IPS-20b (cell line): Measurements from ENCODE around the gene ALDH5A1.

ENCODE experiments used
- H3K27ac ChIP-seq: one replicate; pipeline ENCODE4 v1.5.1; 2013; ENCODE audit warnings: low read length
- H3K27me3 ChIP-seq: 2 replicates; pipeline ENCODE4 v1.6.1; 2013; ENCODE audit warnings: mild to moderate bottlenecking, low read length, inconsistent platforms; ENCODE audit not compliant: insufficient read depth
- H3K36me3 ChIP-seq: 2 replicates; pipeline ENCODE4 v1.6.1; 2013; ENCODE audit warnings: low read depth, mild to moderate bottlenecking, inconsistent platforms, low read length, moderate library complexity; ENCODE audit not compliant: insufficient read depth
- H3K4me1 ChIP-seq: 2 replicates; pipeline ENCODE4 v1.6.1; 2013; ENCODE audit warnings: mild to moderate bottlenecking, control low read depth, inconsistent platforms, low read length, moderate library complexity; ENCODE audit not compliant: insufficient read depth
- H3K4me3 ChIP-seq: 2 replicates; pipeline ENCODE4 v1.5.1; 2013; ENCODE audit warnings: mild to moderate bottlenecking, low read length, inconsistent platforms
- H3K9ac ChIP-seq: 2 replicates; pipeline ENCODE4 v1.6.1; 2013; ENCODE audit warnings: low read depth, mild to moderate bottlenecking, inconsistent platforms, low read length, moderate library complexity
- H3K9me3 ChIP-seq: 2 replicates; pipeline ENCODE4 v1.6.1; 2013; ENCODE audit warnings: mild to moderate bottlenecking, low read depth, low read length, inconsistent platforms; ENCODE audit not compliant: insufficient read depth

Gene ALDH5A1

DNA sequence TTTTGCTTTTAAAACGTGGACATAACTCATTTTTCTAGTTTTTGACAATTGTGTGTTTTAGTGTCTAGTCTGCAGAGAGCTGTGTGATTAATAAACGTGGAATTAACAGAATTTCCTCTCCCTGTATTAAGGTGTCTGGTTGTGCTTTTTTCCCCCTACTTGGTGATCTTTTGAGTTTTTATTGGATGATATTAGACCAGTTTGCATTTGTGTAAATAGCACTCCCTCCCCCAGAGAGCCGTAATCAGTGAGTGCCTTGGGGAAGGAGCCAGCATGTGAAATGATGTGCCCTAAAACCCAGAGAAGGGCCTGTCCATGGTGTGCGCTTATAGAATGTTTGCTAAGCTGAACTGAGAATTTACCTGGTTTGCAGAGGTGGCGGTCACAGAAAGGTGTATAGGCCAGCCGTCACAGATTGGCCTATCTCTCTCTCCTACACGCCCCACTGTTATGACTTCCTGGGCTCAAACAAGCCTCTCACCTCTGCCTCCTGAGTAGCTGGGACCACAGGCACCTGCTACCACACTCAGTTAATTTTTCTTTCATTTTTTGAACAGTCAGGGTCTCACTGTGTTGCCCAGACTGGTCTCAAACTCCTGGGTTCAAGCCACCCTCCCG lies 42.4 kb downstream of the ALDH5A1 start:
- Histone ChIP-seq H3K9me3 (no peaks in the 10 kb centered on the region), H3K4me3 (no peak overlapping the region), H3K27me3 (no peaks in the 10 kb centered on the region), H3K36me3 (no peaks in the 10 kb centered on the region), H3K27ac (no peak overlapping the region), H3K4me1 (no peaks in the 10 kb centered on the region), H3K9ac (no peak overlapping the region)

DNA sequence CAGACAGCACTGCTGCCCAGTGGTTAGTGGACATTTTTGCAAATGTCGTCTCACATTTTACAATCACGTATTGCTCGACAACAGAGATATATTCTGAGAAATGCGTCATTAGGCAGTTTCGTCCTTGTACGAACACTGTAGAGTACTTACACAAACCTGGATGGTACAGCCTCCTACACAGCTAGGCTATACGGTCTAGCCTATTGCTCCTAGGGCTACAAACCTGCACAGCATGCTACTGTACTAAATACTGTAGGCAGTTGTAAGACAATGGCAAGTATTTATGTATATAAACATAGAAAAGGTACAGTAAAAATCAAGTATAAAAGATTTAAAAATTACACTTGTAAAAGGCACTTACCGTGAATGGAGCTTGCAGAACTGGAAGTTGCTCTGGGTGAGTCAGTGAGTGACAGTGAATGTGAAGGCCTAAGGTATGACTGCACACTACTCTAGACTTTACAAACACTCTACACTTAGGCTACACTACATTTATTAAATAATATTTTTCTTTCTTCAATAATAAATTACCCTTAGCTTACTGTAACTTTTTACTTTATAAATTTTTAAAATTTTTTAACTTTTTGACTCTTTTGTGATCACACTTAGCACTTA lies 43.1 kb downstream of the ALDH5A1 start:
- no peaks in the 10 kb centered on the region for H3K9me3 ChIP-seq
- no peak overlapping the region for H3K4me3 ChIP-seq
- no peak overlapping the region for H3K9ac ChIP-seq
- no peaks in the 10 kb centered on the region for H3K4me1 ChIP-seq
- H3K36me3 ChIP-seq, result no peaks in the 10 kb centered on the region
- H3K27me3 ChIP-seq, result no peaks in the 10 kb centered on the region
- no peak overlapping the region for H3K27ac ChIP-seq

DNA sequence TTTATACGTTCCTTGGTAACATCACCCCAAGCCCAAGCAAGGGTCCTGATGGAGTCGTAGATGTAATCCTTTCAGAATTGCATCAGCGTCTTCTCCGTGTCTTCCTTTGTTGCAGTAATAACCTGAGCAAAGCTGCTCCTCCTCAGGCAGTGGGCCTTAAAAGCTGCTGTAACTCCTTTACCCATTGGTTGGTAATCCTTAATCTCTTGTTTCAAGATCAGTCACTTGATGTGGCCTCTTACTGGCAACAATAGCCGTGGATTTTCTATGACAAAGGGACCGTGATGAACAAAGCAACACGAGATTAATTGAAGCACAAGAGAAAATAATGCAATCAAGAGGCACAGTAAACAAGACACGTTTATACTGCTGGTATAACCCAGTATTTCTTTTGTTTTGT lies 44.6 kb downstream of the ALDH5A1 start:
- no peak overlapping the region for H3K9ac ChIP-seq
- H3K27ac ChIP-seq, result no peak overlapping the region
- H3K4me3 ChIP-seq, result no peak overlapping the region
- H3K4me1 ChIP-seq, result no peaks in the 10 kb centered on the region
- H3K9me3 ChIP-seq, result no peaks in the 10 kb centered on the region
- no peaks in the 10 kb centered on the region for H3K27me3 ChIP-seq
- H3K36me3 ChIP-seq, result no peaks in the 10 kb centered on the region

DNA sequence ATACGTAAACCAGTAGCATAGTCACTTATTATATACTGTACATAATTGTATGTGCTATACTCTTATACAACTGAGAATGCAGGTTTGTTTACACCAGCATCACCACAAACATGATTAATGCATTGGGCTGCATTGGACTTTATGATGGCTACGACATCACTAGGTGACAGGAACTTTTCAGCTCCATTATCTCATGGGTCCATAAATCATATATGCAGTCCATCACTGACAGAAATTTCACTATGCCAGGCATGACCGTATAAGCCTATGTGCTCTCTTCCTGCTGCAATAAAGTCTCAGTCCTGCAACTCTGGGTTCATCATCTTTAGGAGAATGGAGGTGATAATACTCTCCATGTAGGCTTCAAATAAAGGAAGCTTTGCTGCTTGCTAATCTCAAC lies 45.4 kb downstream of the ALDH5A1 start:
- Histone ChIP-seq H3K27ac (no peak overlapping the region), H3K4me1 (no peaks in the 10 kb centered on the region), H3K4me3 (no peak overlapping the region), H3K27me3 (no peaks in the 10 kb centered on the region), H3K9me3 (no peaks in the 10 kb centered on the region), H3K36me3 (no peaks in the 10 kb centered on the region), H3K9ac (no peak overlapping the region)

DNA sequence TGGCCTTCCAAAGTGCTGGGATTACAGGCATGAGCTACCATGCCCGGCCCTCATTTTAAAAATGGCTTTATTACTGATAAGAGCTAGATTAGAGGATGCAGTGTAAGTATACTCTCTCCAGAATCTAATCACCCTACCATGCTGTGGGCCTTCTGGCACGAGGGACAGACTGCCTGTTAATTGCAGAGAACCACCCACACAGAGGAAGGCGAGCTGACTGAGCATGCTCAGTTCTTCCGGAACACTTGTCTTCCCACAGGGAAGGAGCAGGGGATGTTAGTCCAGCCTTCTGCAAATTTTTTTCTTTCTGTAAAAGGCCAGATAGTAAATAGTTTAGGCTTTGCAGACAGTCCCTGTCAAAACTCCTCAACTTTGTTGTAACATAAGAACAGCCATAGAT lies 48.9 kb downstream of the ALDH5A1 start:
- H3K27ac ChIP-seq, result no peak overlapping the region
- no peaks in the 10 kb centered on the region for H3K27me3 ChIP-seq
- H3K36me3 ChIP-seq, result no peaks in the 10 kb centered on the region

DNA sequence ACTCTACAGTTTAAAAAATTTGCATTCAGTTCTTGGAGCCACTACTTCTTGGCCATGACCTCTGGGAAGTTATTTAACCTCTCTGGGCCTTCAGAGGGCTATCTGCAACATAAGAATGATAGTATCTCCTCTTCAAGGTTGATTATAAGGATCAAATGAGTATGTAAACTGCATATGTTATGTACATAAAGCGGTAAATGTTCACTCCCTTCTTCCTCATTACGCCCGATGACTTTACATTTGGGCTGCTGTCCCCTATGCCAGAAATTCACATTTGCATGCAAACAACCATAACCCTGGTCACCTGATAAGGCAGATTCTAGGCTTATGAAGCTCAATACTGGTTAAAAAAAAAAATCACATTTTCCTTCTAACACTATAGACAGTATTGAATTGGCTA lies 50.4 kb downstream of the ALDH5A1 start:
- no peaks in the 10 kb centered on the region for H3K36me3 ChIP-seq
- H3K27me3 ChIP-seq, result no peaks in the 10 kb centered on the region
- no peaks in the 10 kb centered on the region for H3K4me1 ChIP-seq
- no peak overlapping the region for H3K27ac ChIP-seq
- H3K9me3 ChIP-seq, result no peaks in the 10 kb centered on the region
- H3K4me3 ChIP-seq, result no peak overlapping the region
- no peak overlapping the region for H3K9ac ChIP-seq

More for the DNA sequence above, 48.9 kb downstream of the ALDH5A1 start:
- Histone ChIP-seq H3K9ac (no peak overlapping the region), H3K9me3 (no peaks in the 10 kb centered on the region), H3K4me3 (no peak overlapping the region), H3K4me1 (no peaks in the 10 kb centered on the region)

DNA sequence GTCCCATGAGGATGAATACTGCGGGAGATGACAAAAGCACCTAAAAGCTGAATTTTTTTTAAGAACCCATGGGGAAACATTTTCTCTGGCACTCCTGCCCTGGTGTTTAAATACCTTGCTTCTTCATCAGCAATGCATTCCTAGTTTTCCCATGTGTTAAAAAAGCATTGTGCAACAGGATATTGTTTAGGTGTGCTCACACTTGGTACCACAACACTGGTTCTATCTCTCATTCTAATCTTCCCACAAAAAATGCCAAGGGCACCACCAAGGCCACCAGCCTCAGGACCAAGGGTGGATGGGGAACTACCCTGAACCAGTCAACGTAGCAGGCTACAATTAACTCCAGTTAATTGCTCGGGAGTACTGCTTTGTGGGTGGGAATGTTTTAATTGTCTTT lies 50.9 kb downstream of the ALDH5A1 start:
- Histone ChIP-seq H3K9ac (no peak overlapping the region), H3K27ac (no peak overlapping the region), H3K9me3 (no peaks in the 10 kb centered on the region), H3K36me3 (no peaks in the 10 kb centered on the region), H3K4me3 (no peak overlapping the region), H3K27me3 (no peaks in the 10 kb centered on the region), H3K4me1 (no peaks in the 10 kb centered on the region)

DNA sequence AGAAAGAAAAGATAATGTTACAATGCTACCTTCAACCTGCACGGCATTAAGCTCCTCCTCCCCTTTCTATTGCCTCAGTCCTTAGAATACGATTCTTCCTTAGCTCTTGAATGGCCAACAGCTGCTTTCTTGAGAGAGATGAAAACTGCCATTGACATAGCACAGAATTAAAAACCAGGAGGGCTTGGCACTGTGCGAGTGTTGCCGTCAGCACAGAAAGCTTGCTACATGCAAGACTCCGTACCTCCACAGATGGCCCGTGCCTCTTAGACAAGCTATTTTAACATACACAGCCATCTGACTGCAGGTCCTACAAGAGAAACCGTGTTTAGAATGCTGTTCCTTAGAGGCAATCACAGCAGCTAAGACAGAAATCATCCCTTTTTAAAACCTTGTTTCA lies 51.7 kb downstream of the ALDH5A1 start:
- no peaks in the 10 kb centered on the region for H3K9me3 ChIP-seq
- no peak overlapping the region for H3K27ac ChIP-seq
- H3K4me1 ChIP-seq, result no peaks in the 10 kb centered on the region
- no peak overlapping the region for H3K9ac ChIP-seq
- H3K27me3 ChIP-seq, result no peaks in the 10 kb centered on the region
- no peaks in the 10 kb centered on the region for H3K36me3 ChIP-seq
- no peak overlapping the region for H3K4me3 ChIP-seq

DNA sequence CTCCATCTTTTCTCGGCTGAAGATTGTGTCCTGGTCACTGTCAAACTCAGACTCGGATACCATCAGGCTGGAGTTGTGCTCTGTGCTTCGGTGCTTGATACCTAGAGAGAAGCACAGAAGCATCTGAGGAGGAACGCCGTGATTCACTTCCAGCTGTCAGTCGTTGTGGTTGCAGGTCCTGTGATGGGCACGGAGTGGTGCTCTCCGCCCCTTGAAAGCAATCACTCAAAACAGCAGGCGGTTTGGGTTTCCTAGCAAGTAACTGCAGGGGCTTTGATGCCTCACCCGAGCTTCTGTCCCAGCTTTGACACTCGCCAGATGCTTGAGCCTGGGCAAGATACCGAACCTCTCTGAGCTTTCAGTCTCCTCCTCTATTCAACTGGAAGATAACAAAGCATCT lies 52.5 kb downstream of the ALDH5A1 start:
- Histone ChIP-seq H3K4me1 (no peaks in the 10 kb centered on the region), H3K9ac (no peak overlapping the region), H3K4me3 (no peak overlapping the region), H3K9me3 (no peaks in the 10 kb centered on the region), H3K27ac (no peak overlapping the region), H3K27me3 (no peaks in the 10 kb centered on the region), H3K36me3 (no peaks in the 10 kb centered on the region)

DNA sequence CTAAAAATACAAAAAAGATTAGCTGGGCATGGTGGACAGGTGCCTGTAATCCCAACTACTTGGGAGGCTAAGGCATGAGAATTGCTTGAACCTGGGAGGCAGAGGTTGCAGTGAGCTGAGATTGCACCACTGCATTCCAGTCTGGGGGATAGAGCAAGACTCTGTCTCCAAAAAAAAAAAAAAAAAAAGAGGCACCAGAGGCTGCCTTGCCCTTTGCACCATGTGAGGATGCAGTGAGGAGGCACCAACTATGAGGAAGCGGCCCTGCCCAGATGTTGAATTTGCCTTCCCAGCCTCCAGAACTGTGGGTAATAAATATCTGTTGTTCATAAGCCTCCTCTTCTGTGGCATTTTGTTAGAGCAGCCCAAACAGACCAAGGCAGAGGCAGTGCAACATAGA lies 54.4 kb downstream of the ALDH5A1 start:
- Histone ChIP-seq H3K36me3 (no peaks in the 10 kb centered on the region), H3K9me3 (no peaks in the 10 kb centered on the region), H3K27ac (no peak overlapping the region), H3K4me3 (no peak overlapping the region), H3K27me3 (no peaks in the 10 kb centered on the region), H3K9ac (no peak overlapping the region), H3K4me1 (no peaks in the 10 kb centered on the region)

DNA sequence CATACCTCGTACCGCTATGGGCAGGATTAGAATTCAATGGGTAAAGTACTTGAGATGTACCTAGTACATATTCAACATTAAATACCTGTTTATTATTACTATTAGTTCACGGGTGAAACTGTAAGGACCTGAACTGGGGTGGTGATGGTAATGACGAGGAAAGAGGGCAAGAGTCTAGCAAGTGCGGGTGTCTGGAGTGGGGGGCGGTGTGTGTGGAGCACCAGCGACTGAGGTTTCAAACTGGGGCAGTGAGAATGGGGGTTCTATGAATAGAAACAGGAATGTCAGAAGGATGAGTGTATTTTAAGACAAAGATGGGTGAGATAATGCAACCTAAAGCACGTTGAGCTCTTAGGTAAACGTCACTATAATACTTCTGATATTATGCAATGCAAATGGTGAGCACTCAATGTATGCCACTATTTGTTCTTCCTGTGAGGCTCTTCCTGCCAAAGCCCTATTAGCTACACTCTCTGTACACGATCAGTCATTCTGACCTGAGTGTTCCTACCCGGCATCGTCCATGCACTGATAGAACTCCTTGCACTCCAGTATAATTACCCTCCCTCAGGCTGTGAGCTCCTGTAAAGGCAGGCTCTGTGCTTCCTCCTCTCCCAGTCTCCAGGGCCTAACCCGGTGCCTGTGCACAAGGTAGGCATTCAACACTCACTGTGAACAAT lies 55.0 kb downstream of the ALDH5A1 start:
- no peak overlapping the region for H3K9ac ChIP-seq
- H3K4me1 ChIP-seq, result no peaks in the 10 kb centered on the region
- no peak overlapping the region for H3K4me3 ChIP-seq
- no peaks in the 10 kb centered on the region for H3K9me3 ChIP-seq
- no peaks in the 10 kb centered on the region for H3K27me3 ChIP-seq
- no peak overlapping the region for H3K27ac ChIP-seq
- no peaks in the 10 kb centered on the region for H3K36me3 ChIP-seq

DNA sequence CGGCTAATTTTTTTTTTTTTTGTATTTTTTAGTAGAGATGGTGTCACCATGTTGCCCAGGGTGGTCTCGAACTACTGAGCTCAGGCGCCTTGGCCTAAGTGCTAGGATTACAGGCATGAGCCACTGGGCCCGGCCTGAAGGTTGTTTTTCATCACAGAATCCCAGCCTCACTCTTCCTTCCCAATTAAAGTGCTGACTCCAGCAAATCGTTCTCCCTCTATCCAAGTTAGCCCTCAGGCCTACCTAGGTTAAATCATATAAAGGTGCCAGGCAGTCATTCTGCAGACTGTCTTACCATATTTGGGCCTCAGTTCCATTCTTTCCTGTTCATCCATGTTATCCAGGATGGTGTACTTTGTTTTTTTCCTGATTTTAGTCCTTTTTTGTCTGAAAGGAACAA lies 56.4 kb downstream of the ALDH5A1 start:
- H3K4me1 ChIP-seq, result no peaks in the 10 kb centered on the region
- no peak overlapping the region for H3K9ac ChIP-seq
- H3K9me3 ChIP-seq, result no peaks in the 10 kb centered on the region
- H3K36me3 ChIP-seq, result no peaks in the 10 kb centered on the region
- H3K4me3 ChIP-seq, result no peak overlapping the region
- no peaks in the 10 kb centered on the region for H3K27me3 ChIP-seq
- H3K27ac ChIP-seq, result no peak overlapping the region
